H1 (cell line): ENCODE results near the gene GABRR3. TPM values are rescaled to one million over a fixed set of nuclear protein-coding genes. Genes with fewer than 3 reads are reported as not detected.

Experiments used
- CTCF ChIA-PET: fragments of 300-600 bp; sonication (Branson Sonifier 250); formaldehyde crosslinking; loops from one replicate; lab custom pipeline; 2021; ENCODE audit not compliant: partially characterized antibody; lab: Charles Lee
- POLR2A ChIA-PET: fragments of 300-600 bp; sonication (Branson Sonifier 250); formaldehyde crosslinking; loops from one replicate; lab custom pipeline; 2021; ENCODE audit warnings: inconsistent platforms; ENCODE audit not compliant: partially characterized antibody; lab: Charles Lee
- DNase-seq, 2 experiments: peaks; one replicate each; pipeline versions ENCODE4 v3.0.0 to v3.0.0-alpha.2; 2010 to 2022; ENCODE audit warnings: low spot score in 2 of 2, low read depth in 1 of 2, mixed read lengths in 1 of 2
- FAIRE-seq: peaks from 2 replicates; lab custom pipeline; 2011; peaks lifted over from hg19 to GRCh38; lab: Jason Lieb, UNC
- H2AFZ ChIP-seq: 2 replicates; pipeline ENCODE4 v1.8.1; 2012; ENCODE audit warnings: low read length, inconsistent platforms
- H2AK5ac ChIP-seq: 2 replicates; pipeline ENCODE4 v1.6.1; 2013; ENCODE audit warnings: low read depth, low read length
- H2BK120ac ChIP-seq: replicated peaks from 2 replicates; pipeline ENCODE3; 2013; ENCODE audit warnings: low read depth, low read length, inconsistent platforms
- H2BK12ac ChIP-seq: 2 replicates; pipeline ENCODE4 v1.6.1; 2013; ENCODE audit warnings: low read depth, low read length
- H2BK15ac ChIP-seq: 2 replicates; pipeline ENCODE4 v1.6.1; 2013; ENCODE audit warnings: low read length
- H2BK20ac ChIP-seq: 2 replicates; pipeline ENCODE4 v1.6.1; 2013; ENCODE audit warnings: low read length
- H2BK5ac ChIP-seq: 2 replicates; pipeline ENCODE4 v1.6.1; 2013; ENCODE audit warnings: low read depth, low read length
- H3K14ac ChIP-seq: 2 replicates; pipeline ENCODE4 v1.6.1; 2013; ENCODE audit warnings: inconsistent platforms; ENCODE audit not compliant: insufficient read length
- H3K18ac ChIP-seq: 2 replicates; pipeline ENCODE4 v1.6.1; 2013; ENCODE audit warnings: low read length; ENCODE audit errors: extremely low read depth
- H3K23ac ChIP-seq: 2 replicates; pipeline ENCODE4 v1.6.1; 2013; ENCODE audit warnings: inconsistent platforms; ENCODE audit not compliant: insufficient read length
- H3K23me2 ChIP-seq: 2 replicates; pipeline ENCODE4 v1.6.1; 2013; ENCODE audit warnings: low read depth, low read length
- H3K27ac ChIP-seq: 2 replicates; pipeline ENCODE4 v1.6.1; 2011; ENCODE audit warnings: low read depth, low read length, inconsistent platforms
- H3K27me3 ChIP-seq, 4 experiments: replicated peaks in 1 of 4; 1 replicate in 1 of 4; 2 replicates in 3 of 4; pipeline versions ENCODE4 v1.6.1 to v1.8.1; 2011 to 2013; ENCODE audit warnings: low read length in 3 of 4, mild to moderate bottlenecking in 3 of 4, inconsistent platforms in 2 of 4, mixed read lengths in 2 of 4, moderate library complexity in 1 of 4; ENCODE audit not compliant: control insufficient read depth in 3 of 4, insufficient read depth in 3 of 4; ENCODE audit errors: extremely low read depth in 1 of 4
- H3K36me3 ChIP-seq, 4 experiments: 2 replicates each; pipeline versions ENCODE4 v1.6.1 to v1.8.1; 2011 to 2013; ENCODE audit warnings: mild to moderate bottlenecking in 4 of 4, low read length in 3 of 4, moderate library complexity in 2 of 4, control low read depth in 1 of 4, inconsistent platforms in 1 of 4; ENCODE audit not compliant: insufficient read depth in 4 of 4, control insufficient read depth in 2 of 4
- H3K4ac ChIP-seq: replicated peaks from 2 replicates; pipeline ENCODE3; 2013; ENCODE audit warnings: low read length, low read depth, mixed read lengths, inconsistent platforms; ENCODE audit not compliant: insufficient read length
- H3K4me1 ChIP-seq, 4 experiments: replicated peaks in 1 of 4; 1 replicate in 1 of 4; 2 replicates in 3 of 4; pipeline versions ENCODE4 v1.6.1 to v1.8.1; 2011 to 2013; ENCODE audit warnings: low read length in 3 of 4, inconsistent platforms in 2 of 4, mixed read lengths in 1 of 4; ENCODE audit not compliant: insufficient read depth in 4 of 4, control insufficient read depth in 3 of 4
- H3K4me2 ChIP-seq, 2 experiments: 2 replicates each; pipeline versions ENCODE4 v1.6.1 to v1.8.1; 2011 to 2013; ENCODE audit warnings: low read depth in 2 of 2, low read length in 2 of 2, control low read depth in 1 of 2, inconsistent platforms in 1 of 2, mild to moderate bottlenecking in 1 of 2; ENCODE audit not compliant: insufficient read depth in 1 of 2
- H3K4me3 ChIP-seq, 4 experiments: fragments of 200-600, 300-600 bp in 1 of 4; sonication (generic), shearing (Covaris generic), sonication (Bioruptor Twin) in 1 of 4; 2 replicates each; pipeline versions ENCODE4 v1.5.1 to v1.8.1; 2011 to 2016; ENCODE audit warnings: low read length in 4 of 4, low read depth in 3 of 4, control low read depth in 2 of 4, inconsistent platforms in 2 of 4, mild to moderate bottlenecking in 2 of 4, mixed read lengths in 1 of 4, moderate library complexity in 1 of 4; ENCODE audit not compliant: insufficient read depth in 2 of 4; ENCODE audit errors: extremely low read depth in 1 of 4
- H3K56ac ChIP-seq: replicated peaks from 2 replicates; pipeline ENCODE3; 2013; ENCODE audit warnings: low read depth, mild to moderate bottlenecking, mixed read lengths, low read length, inconsistent platforms; ENCODE audit not compliant: insufficient read length
- H3K79me1 ChIP-seq: 2 replicates; pipeline ENCODE4 v1.6.1; 2013; ENCODE audit warnings: low read depth, low read length, control low read depth
- H3K79me2 ChIP-seq, 2 experiments: 2 replicates each; pipeline versions ENCODE4 v1.6.1 to v1.8.1; 2012 to 2013; ENCODE audit warnings: low read length in 2 of 2, mild to moderate bottlenecking in 2 of 2, inconsistent platforms in 1 of 2; ENCODE audit not compliant: insufficient read depth in 2 of 2, control insufficient read depth in 1 of 2
- H3K9ac ChIP-seq, 4 experiments: replicated peaks in 1 of 4; 1 replicate in 1 of 4; 2 replicates in 3 of 4; pipeline versions ENCODE4 v1.6.1 to v1.8.1; 2011 to 2013; ENCODE audit warnings: low read depth in 3 of 4, low read length in 3 of 4, control low read depth in 2 of 4, mild to moderate bottlenecking in 2 of 4, moderate library complexity in 2 of 4, inconsistent platforms in 1 of 4; ENCODE audit errors: extremely low read depth in 1 of 4
- H3K9me3 ChIP-seq, 2 experiments: 2 replicates each; pipeline versions ENCODE4 v1.6.1 to v1.8.1; 2012 to 2013; ENCODE audit warnings: mild to moderate bottlenecking in 2 of 2, moderate library complexity in 2 of 2, control low read depth in 1 of 2, inconsistent platforms in 1 of 2, low read depth in 1 of 2, low read length in 1 of 2, mixed read lengths in 1 of 2; ENCODE audit not compliant: insufficient read depth in 2 of 2
- H4K20me1 ChIP-seq, 2 experiments: replicated peaks in 1 of 2; 2 replicates each; pipeline versions ENCODE3 to v1.8.1; 2011 to 2013; ENCODE audit warnings: inconsistent platforms in 2 of 2, low read length in 2 of 2, mild to moderate bottlenecking in 1 of 2; ENCODE audit not compliant: insufficient read depth in 2 of 2, control insufficient read depth in 1 of 2
- H4K5ac ChIP-seq: 2 replicates; pipeline ENCODE4 v1.6.1; 2013; ENCODE audit warnings: low read length, low read depth, mixed read lengths, inconsistent platforms; ENCODE audit not compliant: insufficient read length
- H4K8ac ChIP-seq: 2 replicates; pipeline ENCODE4 v1.8.0; 2013; ENCODE audit warnings: mild to moderate bottlenecking, moderate library complexity, low read length, inconsistent platforms; ENCODE audit not compliant: insufficient read depth; ENCODE audit errors: extremely low read depth
- H4K91ac ChIP-seq: replicated peaks from 2 replicates; pipeline ENCODE3; 2013; ENCODE audit warnings: low read length, mixed read lengths, inconsistent platforms; ENCODE audit not compliant: insufficient read length
- CTBP2 ChIP-seq: IDR thresholded peaks from 2 replicates; pipeline ENCODE4 v1.7.0; 2011; ENCODE audit warnings: borderline replicate concordance, mild to moderate bottlenecking, moderate library complexity, mixed read lengths, low read length; ENCODE audit not compliant: insufficient read depth, insufficient read length
- CTCF ChIP-seq, 3 experiments: IDR thresholded peaks; 1 replicate in 2 of 3; 2 replicates in 1 of 3; pipeline versions ENCODE4 v1.5.1 to v1.6.1; 2011; ENCODE audit warnings: low read length in 3 of 3, mild to moderate bottlenecking in 3 of 3, inconsistent platforms in 2 of 3, low read depth in 1 of 3, moderate library complexity in 1 of 3; ENCODE audit not compliant: insufficient read depth in 1 of 3; ENCODE audit errors: control extremely low read depth in 1 of 3
- EZH2 ChIP-seq: fragments of 200-600 bp; sonication (generic); IDR thresholded peaks from 2 replicates; pipeline ENCODE4 v1.7.1; 2012; ENCODE audit warnings: low read depth, mild to moderate bottlenecking, moderate library complexity, low read length, inconsistent platforms; ENCODE audit not compliant: severe bottlenecking
- GTF2F1 ChIP-seq: IDR thresholded peaks from 2 replicates; pipeline ENCODE4 v1.6.1; 2012; ENCODE audit warnings: low read depth, low read length, improper control_type of control experiment, borderline replicate concordance
- KDM4A ChIP-seq: IDR thresholded peaks from one replicate; pipeline ENCODE4 v1.7.1; 2012; ENCODE audit warnings: low read depth, mild to moderate bottlenecking, moderate library complexity, low read length, inconsistent platforms; ENCODE audit not compliant: severe bottlenecking
- NRF1 ChIP-seq: IDR thresholded peaks from 2 replicates; pipeline ENCODE4 v1.6.1; 2011; ENCODE audit warnings: mild to moderate bottlenecking, low read depth, low read length, improper control_type of control experiment
- RFX5 ChIP-seq: IDR thresholded peaks from 2 replicates; pipeline ENCODE4 v1.6.1; 2011; ENCODE audit warnings: low read depth, low read length, improper control_type of control experiment, borderline replicate concordance
- RNF2 ChIP-seq: fragments of 200-900, 300-1000 bp; sonication (generic); IDR thresholded peaks from 2 replicates; pipeline ENCODE4 v1.7.1; 2016; ENCODE audit warnings: borderline replicate concordance, low read depth, mild to moderate bottlenecking, antibody characterized with exemption, low read length; ENCODE audit not compliant: poor library complexity, severe bottlenecking; ENCODE audit errors: missing control alignments
- SP4 ChIP-seq: IDR thresholded peaks from 2 replicates; pipeline ENCODE4 v1.6.1; 2012; ENCODE audit warnings: low read length, inconsistent platforms
- SRF ChIP-seq: IDR thresholded peaks from 2 replicates; pipeline ENCODE4 v1.6.1; 2011; ENCODE audit warnings: mild to moderate bottlenecking, low read depth, low read length, moderate library complexity
- WGBS, 2 experiments: shearing (Covaris generic) in 1 of 2; methylation state at CpG; one replicate each; pipeline versions ENCODE4 v1.1.6 to v1.1.7; 2013 to 2015; ENCODE audit warnings: low lambda C conversion rate in 2 of 2, mixed read lengths in 2 of 2, inconsistent platforms in 1 of 2, low coverage in 1 of 2, missing lambda C conversion rate in 1 of 2; ENCODE audit not compliant: insufficient replicate concordance in 2 of 2, insufficient coverage in 1 of 2, insufficient read length in 1 of 2; ENCODE audit errors: extremely low coverage in 1 of 2, missing lambda C conversion rate in 1 of 2; 5-methylcytosine and 5-hydroxymethylcytosine counted together
- polyA plus RNA-seq, 7 experiments: library from polyadenylated mRNA; depleted of rRNA in 3 of 7; stranded (reverse) in 5 of 7; unstranded in 2 of 7; fragments of >200 nt in 5 of 7; fragments of 200-250 nt in 2 of 7; gene quantifications; 1 replicate in 5 of 7; 2 replicates in 1 of 7; 4 replicates in 1 of 7; pipeline versions ENCODE4 v1.2.1 to v1.2.3, GENCODE V29; 2011 to 2013; ENCODE audit warnings: missing spikeins in 2 of 7, mixed read lengths in 2 of 7
- total RNA-seq: library from RNA; stranded (reverse); fragmentation: NEBNext Ultra II Directional; extraction: Animal tissue kit (Norgen Biotek cat#: 25700); gene quantifications from 2 replicates; pipeline ENCODE4 v1.2.1, GENCODE V29; 2021

GABRR3 gene
- total and polyA plus RNA-seq, 2 of the 8 experiments (the other 6 are each of a cell fraction or from before 2014, with no cell fraction given) = not detected

- CTCF ChIA-PET = interaction anchor here (0.9 to 1.5 kb wide), 5 partner anchors 13 to 156 kb away, joined by 3 to 8 read pairs (median 4); no protein-coding TSS in a partner anchor
- Histone ChIP-seq H3K79me1 (no peaks in the 10 kb centered on the region), H3K4me3 (no peak overlapping the region), H2BK120ac (no peak overlapping the region), H3K4me2 (no peak overlapping the region), H3K4ac (no peak overlapping the region), H2BK20ac (no peak overlapping the region), H3K23me2 (no peaks in the 10 kb centered on the region), H3K56ac (no peak overlapping the region), H4K20me1 (no peaks in the 10 kb centered on the region), H2AK5ac (no peak overlapping the region), H3K23ac (no peak overlapping the region), H3K27ac (no peak overlapping the region), H4K91ac (no peak overlapping the region), H4K5ac (no peak overlapping the region), H3K9me3 (no peaks in the 10 kb centered on the region), H3K79me2 (no peaks in the 10 kb centered on the region), H2BK15ac (no peak overlapping the region), H2AFZ (no peak overlapping the region), H3K27me3 (no peaks in the 10 kb centered on the region), H2BK5ac (no peak overlapping the region), H4K8ac (no peak overlapping the region), H3K36me3 (peaks cover 0 to 4% (median under 1%) of the 10 kb centered on the region in 4 experiments; a peak in 2 of 8 replicates), H2BK12ac (no peak overlapping the region), H3K4me1 (no peaks in the 10 kb centered on the region), H3K14ac (no peak overlapping the region), H3K18ac (no peak overlapping the region), H3K9ac (no peak overlapping the region)
- POLR2A ChIA-PET = no interaction called here
- 95% methylated on average over 3 of the region's 3 CpGs; no CpG with 5 or more reads in 1 of the 2 experiments for WGBS, 2 experiments
- FAIRE-seq (no peak), DNase-seq (no peak)
- TF ChIP-seq KDM4A (no peak), RNF2 (no peak), RFX5 (no peak), NRF1 (no peak), CTCF (IDR thresholded peaks at IDR 0.05; ENCODE audit: control extremely low read depth in 1 of 3, insufficient read depth in 1 of 3, low read depth in 1 of 3, low read length in 3 of 3) (no peak), EZH2 (no peak), CTBP2 (no peak), SP4 (no peak), SRF (no peak), GTF2F1 (no peak)
Observed at GRCh38 chr3:97952280-97952679, 82.8 kb downstream of the GABRR3 start.
